PC-3 (cell line): ENCODE results near the gene SERINC2. TPM values are rescaled to one million over a fixed set of nuclear protein-coding genes. Genes with fewer than 3 reads are reported as not detected.

Experiments
- ATAC-seq: fragments of 200-7000 bp; cut with Tn5 transposase; 2 replicates; pipeline ENCODE4 v1.9.1; 2020; ENCODE audit warnings: mild to moderate bottlenecking, moderate library complexity
- BruUV-seq: library from RNA; stranded (reverse); fragments of 400-500 nt; replicated peaks from 2 replicates; lab custom pipeline; 2021; lab: Mats Ljungman, UMichigan
- CTCF ChIA-PET: fragments of 300-600 bp; sonication (Branson Sonifier 250); formaldehyde crosslinking; loops from one replicate; lab custom pipeline; 2022; ENCODE audit warnings: antibody characterized with exemption; lab: Charles Lee
- POLR2A ChIA-PET: fragments of 300-600 bp; sonication (Branson Sonifier 250); formaldehyde crosslinking; loops from one replicate; lab custom pipeline; 2022; ENCODE audit warnings: antibody characterized with exemption; ENCODE audit not compliant: unreplicated experiment; lab: Charles Lee
- DNase-seq: peaks from one replicate; pipeline ENCODE4 v3.0.0-alpha.2; 2015
- H2AFZ ChIP-seq: fragments of 300-600 bp; sonication (generic); 2 replicates; pipeline ENCODE4 v1.6.0; 2016; ENCODE audit warnings: antibody characterized with exemption, low read length
- H3F3A ChIP-seq: fragments of 300-600 bp; sonication (generic); one replicate; pipeline ENCODE4 v1.6.0; 2017; ENCODE audit warnings: antibody characterized with exemption, low read length, control low read depth, mild to moderate bottlenecking; ENCODE audit not compliant: unreplicated experiment
- H3K27ac ChIP-seq: fragments of 300-600 bp; sonication (generic); 2 replicates; pipeline ENCODE4 v1.5.1; 2016; ENCODE audit warnings: mild to moderate bottlenecking, low read length
- H3K27me3 ChIP-seq: fragments of 300-600 bp; sonication (generic); 2 replicates; pipeline ENCODE4 v1.6.1; 2016; ENCODE audit warnings: low read length, mixed read lengths
- H3K36me3 ChIP-seq: fragments of 300-600 bp; sonication (generic); 2 replicates; pipeline ENCODE4 v1.6.1; 2016; ENCODE audit warnings: low read depth, mixed run types, low read length, mixed read lengths
- H3K4me1 ChIP-seq: fragments of 300-600 bp; sonication (generic); 2 replicates; pipeline ENCODE4 v1.5.1; 2016; ENCODE audit warnings: low read length; ENCODE audit not compliant: insufficient read depth
- H3K4me2 ChIP-seq: fragments of 300-600 bp; sonication (generic); 2 replicates; pipeline ENCODE4 v1.6.0; 2016; ENCODE audit warnings: low read length
- H3K4me3 ChIP-seq: fragments of 300-600 bp; sonication (generic); 2 replicates; pipeline ENCODE4 v1.5.1; 2016; ENCODE audit warnings: mild to moderate bottlenecking, low read length, mixed read lengths
- H3K79me2 ChIP-seq: fragments of 300-600 bp; sonication (generic); 2 replicates; pipeline ENCODE4 v1.6.1; 2017; ENCODE audit warnings: low read length, mixed read lengths
- H3K9ac ChIP-seq: fragments of 300-600 bp; sonication (generic); 2 replicates; pipeline ENCODE4 v1.6.0; 2016; ENCODE audit warnings: mild to moderate bottlenecking, low read length
- H3K9me2 ChIP-seq: fragments of 300-600 bp; sonication (generic); replicated peaks from 2 replicates; pipeline ENCODE4 v1.6.1; 2016; ENCODE audit warnings: mixed run types, low read length, mixed read lengths
- H3K9me3 ChIP-seq: fragments of 300-600 bp; sonication (generic); 2 replicates; pipeline ENCODE4 v1.6.1; 2016; ENCODE audit warnings: low read length, mixed read lengths
- H4K20me1 ChIP-seq: fragments of 300-600 bp; sonication (generic); 2 replicates; pipeline ENCODE4 v1.6.1; 2016; ENCODE audit warnings: low read length, mixed read lengths
- CTCF ChIP-seq: fragments of 300-600 bp; sonication (generic); conservative IDR thresholded peaks from 2 replicates; pipeline ENCODE4 v1.5.1; 2017; ENCODE audit warnings: antibody characterized with exemption, low read depth, mild to moderate bottlenecking, low read length
- EZH2 ChIP-seq: fragments of 300-600 bp; sonication (generic); IDR thresholded peaks from one replicate; pipeline ENCODE4 v1.6.1; 2017; ENCODE audit warnings: antibody characterized with exemption, mild to moderate bottlenecking, low read length; ENCODE audit not compliant: unreplicated experiment
- EZH2phosphoT487 ChIP-seq: fragments of 300-600 bp; sonication (generic); IDR thresholded peaks from 2 replicates; pipeline ENCODE4 v1.6.1; 2018; ENCODE audit warnings: mild to moderate bottlenecking, antibody characterized with exemption, low read length, borderline replicate concordance
- intact Hi-C: fragments of 100-400 bp; cut with micrococcal nuclease; formaldehyde crosslinking; loops from 2 replicates; pipeline ENCODE4 v1.9.0; 2023
- total RNA-seq: library from RNA; depleted of rRNA; stranded (reverse); fragments of >200 nt; gene quantifications from 2 replicates; pipeline ENCODE4 v1.2.3, GENCODE V29; 2014

The SERINC2 gene
- total RNA-seq, 1 experiment from 2014 or later: 51.5 TPM

GRCh38 chr1:31378001-31378400, 35.0 kb upstream of the SERINC2 start:
- Histone ChIP-seq H3K4me3 (no peak overlapping the region), H3K4me2 (no peak overlapping the region), H3K79me2 (no peaks in the 10 kb centered on the region), H2AFZ (no peak overlapping the region), H3K36me3 (no peaks in the 10 kb centered on the region), H3K27me3 (no peaks in the 10 kb centered on the region), H3F3A (no peaks in the 10 kb centered on the region), H3K9me3 (no peaks in the 10 kb centered on the region), H4K20me1 (no peaks in the 10 kb centered on the region), H3K4me1 (peaks cover 51% of the 10 kb centered on the region), H3K27ac (no peak overlapping the region), H3K9ac (no peak overlapping the region), H3K9me2 (no peaks in the 10 kb centered on the region)
- CTCF ChIA-PET: no interaction called here
- POLR2A ChIA-PET: no interaction called here
- ATAC-seq (no peak), DNase-seq (no peak)
- intact Hi-C loops: no loop called here
- BruUV-seq: no TSS peak
- TF ChIP-seq EZH2 (no peak), EZH2phosphoT487 (no peak), CTCF (no peak)

- CTCF ChIA-PET: no interaction called here
- Histone ChIP-seq H3K36me3 (no peaks in the 10 kb centered on the region), H3K9me3 (no peaks in the 10 kb centered on the region), H2AFZ (no peak overlapping the region), H3K4me1 (peaks cover 43% of the 10 kb centered on the region), H3K27me3 (no peaks in the 10 kb centered on the region), H3K4me3 (no peak overlapping the region), H3K27ac (no peak overlapping the region), H3K4me2 (no peak overlapping the region), H3K9me2 (no peaks in the 10 kb centered on the region), H4K20me1 (no peaks in the 10 kb centered on the region), H3K79me2 (no peaks in the 10 kb centered on the region), H3F3A (no peaks in the 10 kb centered on the region), H3K9ac (no peak overlapping the region)
- no TSS peak for BruUV-seq
- DNase-seq: no peak
- no peak for TF ChIP-seq EZH2
- TF ChIP-seq CTCF: no peak
- TF ChIP-seq EZH2phosphoT487: no peak
- POLR2A ChIA-PET: no interaction called here
- ATAC-seq: no peak
- intact Hi-C loops: no loop called here
Observed at GRCh38 chr1:31380181-31380580, 32.8 kb upstream of the SERINC2 start.

GRCh38 chr1:31381394-31382294, 31.4 kb upstream of the SERINC2 start:
- H3K4me1 ChIP-seq: peaks cover 44% of the 10 kb centered on the region
- no peaks in the 10 kb centered on the region for H3K27me3 ChIP-seq
- ATAC-seq: peak; percentile 72
- peak; percentile 83 for DNase-seq
- no peak overlapping the region for H3K9ac ChIP-seq
- intact Hi-C loops: no loop called here
- H3K9me3 ChIP-seq: no peaks in the 10 kb centered on the region
- ChIA-PET POLR2A (no interaction called here), CTCF (no interaction called here)
- no peak overlapping the region for H2AFZ ChIP-seq
- no peak overlapping the region for H3K4me3 ChIP-seq
- H3F3A ChIP-seq: no peaks in the 10 kb centered on the region
- peak overlapping the region; percentile 42 for H3K4me2 ChIP-seq
- no peaks in the 10 kb centered on the region for H3K79me2 ChIP-seq
- no peaks in the 10 kb centered on the region for H3K9me2 ChIP-seq
- TF ChIP-seq EZH2 (no peak), CTCF (no peak)
- no TSS peak for BruUV-seq
- H4K20me1 ChIP-seq: no peaks in the 10 kb centered on the region
- no peaks in the 10 kb centered on the region for H3K36me3 ChIP-seq
- H3K27ac ChIP-seq: peak overlapping the region; percentile 45
